ENCODE measurements around the gene ZNF511. TPM values are rescaled to one million over a fixed set of nuclear protein-coding genes. Genes with fewer than 3 reads are reported as not detected.

ZNF511 gene
- total RNA-seq, 1 experiment from 2014 or later = 75.7 TPM

DNA sequence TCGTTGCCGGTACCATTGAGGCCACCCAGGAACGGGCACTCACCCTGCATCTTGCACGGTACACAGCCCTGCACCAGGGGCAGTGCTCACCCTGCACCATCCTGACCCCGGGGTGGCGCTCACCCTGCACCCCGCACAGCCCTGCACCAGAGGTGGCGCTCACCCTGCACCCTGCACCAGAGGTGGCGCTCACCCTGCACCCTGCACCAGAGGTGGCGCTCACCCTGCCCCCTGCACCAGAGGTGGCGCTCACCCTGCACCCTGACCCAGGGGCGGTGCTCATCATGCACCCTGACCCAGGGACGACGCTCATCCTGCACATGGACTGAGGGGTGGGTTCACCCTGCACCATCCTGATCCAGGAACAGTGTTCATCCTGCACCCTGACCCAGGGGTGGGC, 6.5 kb upstream of the ZNF511 start:
- H3K9me3 ChIP-seq = no peaks in the 10 kb centered on the region
- no peak overlapping the region for H3K4me3 ChIP-seq
- peaks cover 25% of the 10 kb centered on the region for H3K36me3 ChIP-seq
- no peak for DNase-seq
- H3K27me3 ChIP-seq = no peaks in the 10 kb centered on the region

DNA sequence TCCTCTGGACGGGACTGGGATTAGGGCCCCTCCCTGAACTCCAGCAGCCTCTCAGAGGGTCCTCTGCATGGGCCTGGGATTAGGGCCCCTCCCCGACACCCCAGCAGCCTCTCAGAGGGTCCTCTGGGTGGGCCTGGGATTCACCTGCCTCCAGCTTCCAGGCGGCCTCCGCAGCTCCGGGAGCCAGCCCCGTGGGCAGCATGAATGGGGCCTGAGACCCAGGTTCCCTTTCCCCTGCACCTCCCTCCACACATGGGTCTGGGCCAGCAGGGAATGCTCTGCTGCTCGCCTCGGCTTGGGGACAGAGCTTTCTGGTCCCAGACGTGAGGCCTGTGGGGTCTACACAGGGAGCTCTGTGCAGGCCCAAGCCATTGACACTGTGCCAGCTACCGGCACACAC, 5.5 kb upstream of the ZNF511 start:
- Histone ChIP-seq H3K36me3 (peaks cover 26% of the 10 kb centered on the region), H3K4me3 (no peak overlapping the region), H3K27me3 (no peaks in the 10 kb centered on the region), H3K9me3 (no peaks in the 10 kb centered on the region)
- DNase-seq = no peak

GRCh38 chr10:133306097-133306476, 2.6 kb upstream of the ZNF511 start:
- Histone ChIP-seq H3K4me3 (no peak overlapping the region), H3K9me3 (no peaks in the 10 kb centered on the region), H3K36me3 (peaks cover 19% of the 10 kb centered on the region), H3K27me3 (no peaks in the 10 kb centered on the region)
- DNase-seq = no peak

DNA sequence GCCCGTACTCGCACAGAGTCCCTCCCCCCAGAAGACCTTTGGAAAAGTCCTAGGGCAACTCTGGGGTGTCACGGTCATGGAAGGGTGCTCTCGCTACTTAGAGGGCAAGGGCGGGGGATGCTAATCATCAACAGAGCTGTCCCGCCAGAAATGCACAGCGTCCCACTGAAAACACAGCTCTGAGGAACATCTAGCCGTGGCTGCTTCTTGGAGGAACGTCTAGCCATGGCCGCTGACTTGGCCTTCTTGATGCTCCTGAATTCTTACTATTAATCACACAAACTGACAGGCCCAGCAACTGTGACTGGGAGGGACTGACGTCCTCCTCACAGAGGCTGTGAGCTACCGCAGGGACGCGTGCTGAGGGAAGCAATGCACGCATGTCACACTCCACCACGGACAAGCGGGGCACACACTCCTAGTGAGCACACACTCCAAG, 1.8 kb upstream of the ZNF511 start:
- DNase-seq = no peak
- Histone ChIP-seq H3K4me3 (peak overlapping the region; percentile 76; the same call in 1 of the 2 replicates), H3K9me3 (no peaks in the 10 kb centered on the region), H3K36me3 (peaks cover 17% of the 10 kb centered on the region), H3K27me3 (no peaks in the 10 kb centered on the region)

- Histone ChIP-seq H3K4me3 (peak overlapping the region; percentile 76), H3K27me3 (no peaks in the 10 kb centered on the region), H3K9me3 (no peaks in the 10 kb centered on the region), H3K36me3 (peaks cover 17% of the 10 kb centered on the region)
- DNase-seq = peak; percentile 58
Measured at GRCh38 chr10:133307776-133308420, 816 bp upstream of the ZNF511 start.

GRCh38 chr10:133309100-133309719, 496 bp downstream of the ZNF511 start:
- DNase-seq = peak; percentile 82
- Histone ChIP-seq H3K36me3 (peaks cover 17% of the 10 kb centered on the region), H3K4me3 (peak overlapping the region; percentile 76), H3K9me3 (no peaks in the 10 kb centered on the region), H3K27me3 (no peaks in the 10 kb centered on the region)

- Histone ChIP-seq H3K4me3 (no peak overlapping the region), H3K36me3 (peaks cover 17% of the 10 kb centered on the region), H3K27me3 (no peaks in the 10 kb centered on the region), H3K9me3 (no peaks in the 10 kb centered on the region)
- DNase-seq = no peak
Measured at GRCh38 chr10:133309720-133310398, 1.1 kb downstream of the ZNF511 start.

DNA sequence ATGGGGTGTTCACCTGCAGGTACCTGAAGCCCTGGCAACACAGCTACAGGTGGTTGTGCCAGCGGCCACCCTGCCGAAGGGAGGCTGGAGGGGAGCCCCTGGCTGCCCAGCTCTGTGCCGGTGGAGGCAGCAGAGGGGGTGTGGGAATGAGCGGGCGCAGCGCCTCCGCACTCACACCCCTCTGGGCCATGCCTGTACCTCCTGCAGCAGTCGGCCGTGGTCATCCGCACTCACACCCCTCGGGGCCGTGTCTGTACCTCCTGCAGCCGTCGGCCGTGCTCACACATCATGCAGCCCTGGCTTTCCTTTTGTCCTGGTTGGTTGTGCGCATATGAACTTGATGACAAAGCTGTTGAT, 1.7 kb downstream of the ZNF511 start:
- H3K9me3 ChIP-seq = no peaks in the 10 kb centered on the region
- DNase-seq = no peak
- no peaks in the 10 kb centered on the region for H3K27me3 ChIP-seq
- H3K36me3 ChIP-seq = peaks cover 16% of the 10 kb centered on the region
- no peak overlapping the region for H3K4me3 ChIP-seq

GRCh38 chr10:133310789-133311188, 2.1 kb downstream of the ZNF511 start:
- H3K9me3 ChIP-seq = no peaks in the 10 kb centered on the region
- H3K4me3 ChIP-seq = no peak overlapping the region
- H3K27me3 ChIP-seq = no peaks in the 10 kb centered on the region
- H3K36me3 ChIP-seq = peaks cover 14% of the 10 kb centered on the region
- DNase-seq = no peak

GRCh38 chr10:133311570-133311969, 2.9 kb downstream of the ZNF511 start:
- Histone ChIP-seq H3K9me3 (no peaks in the 10 kb centered on the region; the same call in 1 of the 2 replicates), H3K4me3 (no peak overlapping the region), H3K27me3 (no peaks in the 10 kb centered on the region), H3K36me3 (peaks cover 14% of the 10 kb centered on the region)
- no peak for DNase-seq

- Histone ChIP-seq H3K4me3 (no peak overlapping the region), H3K9me3 (no peaks in the 10 kb centered on the region; the same call in 1 of the 2 replicates), H3K27me3 (no peaks in the 10 kb centered on the region), H3K36me3 (peaks cover 13% of the 10 kb centered on the region)
- no peak for DNase-seq
Measured at GRCh38 chr10:133312016-133312768, 3.5 kb downstream of the ZNF511 start.

- H3K36me3 ChIP-seq = peaks cover 11% of the 10 kb centered on the region
- no peak for DNase-seq
- H3K27me3 ChIP-seq = no peaks in the 10 kb centered on the region
- H3K4me3 ChIP-seq = no peak overlapping the region
- no peaks in the 10 kb centered on the region; the same call in 1 of the 2 replicates for H3K9me3 ChIP-seq
Measured at GRCh38 chr10:133312769-133313145, 4.0 kb downstream of the ZNF511 start.

DNA sequence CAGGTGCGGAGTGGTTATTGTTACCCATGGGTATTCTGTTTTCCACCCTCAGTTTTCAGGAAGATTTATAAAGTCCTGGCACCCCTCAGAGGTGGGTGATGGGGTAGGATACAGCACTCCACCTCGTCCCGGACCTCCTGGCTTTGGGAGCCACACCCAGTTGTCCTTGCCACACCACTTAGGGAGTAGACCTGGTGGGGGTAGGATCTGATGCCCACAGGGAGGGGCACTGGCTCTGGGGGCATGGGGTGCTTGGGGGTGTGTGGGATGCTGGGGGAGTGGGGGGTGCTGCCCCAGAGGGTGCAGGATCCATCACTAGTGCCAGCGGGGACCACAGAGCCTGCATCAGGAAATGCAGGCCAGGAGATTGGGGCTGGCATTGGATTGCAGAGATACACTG, 4.5 kb downstream of the ZNF511 start:
- H3K36me3 ChIP-seq = peaks cover 11% of the 10 kb centered on the region
- H3K9me3 ChIP-seq = no peaks in the 10 kb centered on the region; the same call in 1 of the 2 replicates
- no peaks in the 10 kb centered on the region for H3K27me3 ChIP-seq
- DNase-seq = no peak
- H3K4me3 ChIP-seq = no peak overlapping the region

DNA sequence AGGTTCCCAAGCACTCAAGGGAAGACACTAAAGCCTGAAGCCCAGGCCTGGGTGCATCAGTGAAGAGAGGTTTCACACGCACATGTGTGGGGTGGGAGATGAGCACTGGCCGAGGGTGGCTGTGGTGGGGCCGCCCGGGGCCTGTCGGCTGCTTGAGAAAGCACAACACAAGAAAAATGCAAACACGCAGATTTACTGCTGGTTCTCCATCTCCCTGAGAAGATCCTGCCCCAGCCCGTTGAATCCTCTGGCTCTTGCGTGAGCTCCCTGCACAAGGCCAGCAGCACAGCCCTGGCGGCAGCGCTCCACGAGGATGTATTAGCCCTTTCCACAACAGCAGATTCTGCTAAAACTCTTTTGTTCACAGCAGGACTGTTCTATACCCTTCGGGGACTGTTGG, 6.2 kb downstream of the ZNF511 start:
- peaks cover 4% of the 10 kb centered on the region for H3K36me3 ChIP-seq
- no peaks in the 10 kb centered on the region; the same call in 1 of the 2 replicates for H3K9me3 ChIP-seq
- H3K27me3 ChIP-seq = no peaks in the 10 kb centered on the region
- no peak overlapping the region for H3K4me3 ChIP-seq
- DNase-seq = no peak

DNA sequence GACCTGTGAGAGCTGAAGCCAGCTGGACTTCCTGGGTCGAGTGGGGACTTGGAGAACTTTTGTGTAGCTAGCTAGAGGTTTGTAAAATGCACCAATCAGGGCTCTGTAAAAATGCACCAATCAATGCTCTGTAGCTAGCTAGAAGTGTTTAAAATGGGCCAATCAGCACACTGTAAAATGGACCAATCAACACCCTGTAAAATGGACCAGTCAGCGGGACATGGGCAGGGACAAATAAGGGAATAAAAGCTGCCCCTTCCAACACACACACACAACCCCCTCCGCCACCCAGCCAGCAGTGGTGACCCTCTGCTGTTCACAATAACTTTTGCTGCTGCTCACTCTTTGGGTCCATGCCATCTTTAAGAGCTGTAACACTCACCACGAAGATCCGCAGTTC, 7.1 kb downstream of the ZNF511 start:
- Histone ChIP-seq H3K9me3 (peaks cover 2% of the 10 kb centered on the region), H3K27me3 (no peaks in the 10 kb centered on the region), H3K4me3 (no peak overlapping the region), H3K36me3 (no peaks in the 10 kb centered on the region; the same call in none of the 2 replicates)
- DNase-seq = no peak

GRCh38 chr10:133316266-133316665, 7.6 kb downstream of the ZNF511 start:
- no peak overlapping the region for H3K4me3 ChIP-seq
- DNase-seq = no peak
- H3K36me3 ChIP-seq = no peaks in the 10 kb centered on the region; the same call in none of the 2 replicates
- peaks cover 4% of the 10 kb centered on the region for H3K9me3 ChIP-seq
- no peaks in the 10 kb centered on the region for H3K27me3 ChIP-seq

DNA sequence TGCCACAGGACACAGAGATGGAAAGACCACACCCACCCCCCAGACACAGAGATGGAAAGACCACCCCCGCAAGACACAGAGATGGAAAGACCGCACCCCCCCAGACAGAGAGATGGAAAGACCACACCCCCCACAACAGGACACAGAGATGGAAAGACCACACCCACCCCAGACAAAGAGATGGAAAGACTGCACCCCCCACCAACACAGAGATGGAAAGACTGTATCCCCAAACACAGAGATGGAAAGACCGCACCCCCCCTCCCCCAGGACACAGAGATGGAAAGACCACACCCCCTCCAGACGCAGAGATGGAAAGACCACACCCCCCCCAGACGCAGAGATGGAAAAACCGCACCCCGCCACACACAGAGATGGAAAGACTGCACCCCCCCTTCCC, 8.0 kb downstream of the ZNF511 start:
- no peak overlapping the region for H3K4me3 ChIP-seq
- H3K27me3 ChIP-seq = no peaks in the 10 kb centered on the region
- peaks cover 4% of the 10 kb centered on the region for H3K9me3 ChIP-seq
- no peak for DNase-seq
- no peaks in the 10 kb centered on the region; the same call in 1 of the 2 replicates for H3K36me3 ChIP-seq

Measured in MG63 (cell line).